Stimulated activated CD8-positive, alpha-beta memory T cell treated with anti-CD3 and anti-CD28 coated beads, Interleukin-12 subunit alpha, Interleukin-12 subunit beta, amount 100 ng/mL, for 24 hours (primary cell): ENCODE measurements around the gene RAB40C.

Source experiments
- DNase-seq: peaks from one replicate; pipeline ENCODE4 v3.0.0-alpha.2; 2020; ENCODE audit errors: extremely low read depth

Gene RAB40C, protein sequence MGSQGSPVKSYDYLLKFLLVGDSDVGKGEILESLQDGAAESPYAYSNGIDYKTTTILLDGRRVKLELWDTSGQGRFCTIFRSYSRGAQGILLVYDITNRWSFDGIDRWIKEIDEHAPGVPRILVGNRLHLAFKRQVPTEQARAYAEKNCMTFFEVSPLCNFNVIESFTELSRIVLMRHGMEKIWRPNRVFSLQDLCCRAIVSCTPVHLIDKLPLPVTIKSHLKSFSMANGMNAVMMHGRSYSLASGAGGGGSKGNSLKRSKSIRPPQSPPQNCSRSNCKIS

DNA sequence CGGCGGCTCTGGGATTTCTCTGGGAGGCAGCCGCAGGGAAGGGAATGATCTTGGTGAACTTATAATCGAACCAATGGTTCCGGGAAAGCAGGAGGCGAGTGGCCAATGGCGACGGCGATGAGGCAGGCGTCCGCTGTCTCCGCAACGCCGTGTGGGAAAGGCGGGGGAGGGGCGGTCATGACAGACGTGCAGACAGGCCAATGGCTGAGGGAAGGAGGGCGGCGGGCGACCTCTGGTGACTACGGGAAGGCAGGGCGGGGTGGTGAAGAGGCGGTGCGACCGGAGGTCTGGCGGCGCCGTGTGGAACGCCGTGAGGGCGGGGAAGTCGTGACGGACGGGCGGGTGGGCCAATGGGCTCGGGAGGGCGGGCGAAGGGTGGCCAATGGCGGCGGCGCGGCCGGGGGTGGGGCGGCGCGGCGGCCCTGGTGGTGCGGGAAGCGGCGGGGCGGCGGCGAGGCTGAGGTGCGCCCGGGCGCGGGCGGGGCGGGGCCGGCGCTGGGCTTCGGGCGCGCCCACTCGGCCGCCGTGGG, at the start of gene RAB40C:
RAB40C (plus strand) TSS at position 409 of the 530 bp plus-strand sequence. CDS start 226 bp downstream, outside the sequence.
- peak; percentile 98 for DNase-seq

DNA sequence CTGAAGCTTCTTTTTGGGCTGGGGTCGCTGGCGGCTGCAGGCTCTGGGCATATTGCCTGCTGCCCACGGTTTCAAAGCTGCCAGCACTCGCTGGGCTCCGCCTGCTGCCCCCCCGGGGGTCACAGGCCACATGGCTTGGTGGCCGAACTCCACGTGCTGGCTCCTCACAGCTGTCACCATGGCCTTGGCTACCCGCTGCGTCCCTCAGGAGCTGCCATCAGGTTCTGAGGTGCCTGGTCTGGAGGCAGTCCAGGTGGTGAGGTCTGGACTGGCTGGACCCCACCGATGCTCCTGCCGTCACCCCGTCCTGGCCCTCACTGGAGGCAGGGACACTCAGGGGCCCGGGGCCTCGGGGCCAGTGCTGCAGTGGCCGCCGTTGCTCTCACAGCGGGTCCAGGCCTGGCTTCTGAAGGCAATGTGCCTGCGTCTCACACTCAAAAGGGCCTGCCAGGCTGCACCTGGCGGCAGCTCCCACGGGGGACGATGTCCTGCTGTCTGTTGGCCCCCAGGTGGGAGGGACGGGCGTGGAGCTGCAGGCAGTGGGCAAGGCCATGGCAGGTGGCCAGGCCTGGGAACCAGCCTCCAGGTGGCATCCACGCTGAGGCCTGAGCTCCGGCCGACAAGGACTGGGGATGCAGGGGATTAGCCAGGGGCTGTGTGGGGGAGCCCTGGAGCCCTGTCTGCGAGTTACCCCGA, 49.1 kb upstream of the RAB40C start:
- no peak for DNase-seq

DNA sequence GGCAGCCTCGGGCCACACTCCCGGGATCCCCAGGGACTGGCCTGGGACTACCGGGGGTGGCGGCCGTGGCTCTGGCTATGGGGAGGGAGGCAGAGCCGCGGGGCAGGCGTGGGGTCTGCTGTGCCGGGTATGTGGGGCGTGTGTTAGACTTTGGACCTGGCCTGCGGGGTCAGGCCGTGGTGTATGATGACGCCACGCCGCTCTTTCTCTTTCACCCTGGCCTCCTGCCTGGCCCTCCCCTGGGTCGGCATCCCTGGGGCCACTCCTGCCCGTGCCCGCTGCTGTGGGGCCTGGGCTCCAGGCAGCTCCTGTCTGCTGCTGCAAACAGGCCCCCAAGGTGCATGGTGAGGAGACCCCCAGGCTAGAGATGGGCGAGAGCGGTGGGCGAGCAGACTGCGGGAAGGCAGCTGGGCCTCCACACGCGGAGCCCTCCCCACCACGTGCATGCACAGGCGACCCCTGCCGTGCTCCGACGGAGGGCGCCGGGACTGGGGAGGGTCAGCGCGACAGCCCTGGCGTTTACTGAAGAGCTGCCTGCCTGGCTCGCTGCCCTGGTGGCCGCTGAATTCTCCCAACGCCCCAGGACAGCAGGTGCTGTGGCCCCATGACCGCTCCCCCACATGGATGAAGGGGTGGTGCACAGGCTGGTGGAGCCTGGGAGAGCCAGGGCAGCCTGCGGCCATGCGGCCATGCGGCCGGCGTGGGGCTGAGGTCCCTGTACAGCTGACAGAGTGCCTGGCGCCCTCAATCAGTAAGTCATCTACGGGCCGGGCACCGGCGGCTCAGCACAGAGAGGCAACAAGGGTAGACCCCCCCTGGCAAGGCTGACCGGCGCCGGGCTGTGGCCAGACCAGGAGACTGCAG, 46.3 kb upstream of the RAB40C start:
- no peak for DNase-seq

DNA sequence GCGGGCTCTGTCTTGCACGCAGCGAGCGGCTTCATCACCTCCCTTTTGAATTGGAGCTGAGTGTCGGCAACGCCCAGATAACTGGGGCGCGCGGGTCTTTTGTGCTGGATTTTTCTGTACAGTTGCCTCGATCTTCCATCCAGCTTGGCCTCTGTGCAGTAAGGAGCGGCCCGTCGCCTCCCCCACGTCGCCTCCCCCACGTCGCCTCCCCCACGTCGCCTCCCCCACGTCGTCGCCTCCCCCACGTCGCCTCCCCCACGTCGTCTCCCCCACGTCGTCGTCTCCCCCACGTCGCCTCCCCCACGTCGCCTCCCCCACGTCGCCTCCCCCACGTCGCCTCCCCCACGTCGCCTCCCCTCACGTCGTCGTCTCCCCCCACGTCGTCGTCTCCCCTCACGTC, 45.3 kb upstream of the RAB40C start:
- DNase-seq = no peak

DNA sequence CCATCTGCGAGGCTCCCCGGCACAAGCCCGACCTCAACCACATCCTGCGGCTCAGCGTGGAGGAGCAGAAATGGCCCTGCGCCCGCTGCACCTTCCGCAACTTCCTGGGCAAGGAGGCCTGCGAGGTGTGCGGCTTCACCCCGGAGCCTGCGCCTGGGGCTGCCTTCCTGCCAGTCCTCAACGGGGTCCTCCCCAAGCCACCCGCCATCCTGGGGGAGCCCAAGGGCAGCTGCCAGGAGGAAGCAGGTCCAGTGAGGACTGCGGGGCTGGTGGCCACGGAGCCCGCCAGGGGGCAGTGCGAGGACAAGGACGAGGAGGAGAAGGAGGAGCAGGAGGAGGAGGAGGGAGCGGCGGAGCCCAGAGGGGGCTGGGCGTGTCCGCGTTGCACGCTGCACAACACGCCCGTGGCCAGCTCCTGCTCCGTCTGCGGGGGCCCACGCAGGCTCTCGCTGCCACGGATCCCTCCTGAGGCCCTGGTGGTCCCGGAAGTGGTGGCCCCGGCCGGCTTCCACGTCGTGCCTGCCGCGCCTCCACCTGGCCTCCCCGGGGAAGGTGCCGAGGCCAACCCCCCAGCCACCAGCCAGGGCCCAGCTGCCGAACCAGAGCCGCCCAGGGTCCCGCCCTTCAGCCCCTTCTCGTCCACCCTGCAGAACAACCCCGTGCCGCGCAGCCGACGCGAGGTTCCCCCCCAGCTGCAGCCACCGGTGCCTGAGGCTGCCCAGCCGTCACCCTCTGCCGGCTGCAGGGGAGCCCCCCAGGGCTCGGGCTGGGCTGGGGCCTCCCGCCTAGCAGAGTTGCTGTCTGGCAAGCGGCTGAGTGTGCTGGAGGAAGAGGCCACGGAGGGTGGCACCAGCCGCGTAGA, 42.7 kb upstream of the RAB40C start:
- no peak for DNase-seq

DNA sequence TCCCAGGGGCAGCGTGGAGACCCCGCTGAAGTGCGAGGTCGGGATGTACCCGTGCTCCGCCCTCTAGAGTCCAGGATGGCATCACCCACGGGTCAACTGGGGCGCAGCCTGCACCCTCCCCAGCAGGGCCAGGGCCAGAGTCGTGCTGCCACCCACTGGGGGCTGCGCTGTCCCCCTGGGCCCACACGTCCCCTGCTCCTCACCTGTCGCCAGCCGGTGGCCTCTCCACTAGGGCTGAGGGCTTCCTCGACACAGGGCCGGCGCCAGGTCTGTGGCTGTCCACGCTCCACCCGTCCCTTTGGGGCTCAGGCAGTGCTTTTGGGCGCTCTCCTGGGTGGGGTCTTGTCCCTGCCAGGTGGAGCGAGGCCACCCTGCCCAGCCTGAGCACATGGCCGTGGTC, 41.3 kb upstream of the RAB40C start:
- DNase-seq = no peak

DNA sequence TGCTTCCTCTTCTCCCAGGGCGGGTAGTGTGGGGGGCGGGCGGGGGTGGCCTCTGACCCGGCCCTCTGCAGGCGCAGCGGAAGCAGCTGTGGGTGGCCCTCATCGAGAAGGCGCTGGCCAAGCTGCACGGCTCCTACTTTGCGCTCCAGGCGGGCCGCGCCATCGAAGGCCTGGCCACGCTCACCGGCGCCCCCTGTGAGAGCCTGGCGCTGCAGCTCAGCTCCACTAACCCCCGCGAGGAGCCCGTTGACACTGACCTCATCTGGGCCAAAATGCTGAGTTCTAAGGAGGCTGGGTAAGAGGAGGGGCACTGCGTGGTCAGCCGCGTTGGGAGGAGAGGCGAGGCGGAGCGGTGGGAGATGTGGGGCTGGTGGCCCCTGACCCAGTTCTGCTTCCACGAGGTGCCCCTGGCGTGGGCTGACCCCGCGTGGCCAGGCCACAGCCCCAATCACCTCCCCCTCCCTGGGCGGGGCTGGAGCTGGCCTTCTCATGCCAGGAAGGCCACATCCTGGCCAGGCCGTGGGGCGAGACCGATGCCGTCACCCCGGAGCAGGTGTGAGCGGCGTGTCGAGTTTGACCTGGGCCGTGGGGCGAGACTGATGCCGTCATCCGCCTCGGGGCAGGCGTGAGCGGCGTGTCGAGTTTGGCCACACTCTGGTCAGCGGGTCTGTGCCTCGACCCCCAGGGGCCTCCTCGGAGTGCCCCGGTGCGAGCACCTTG, 40.2 kb upstream of the RAB40C start:
- DNase-seq = no peak

DNA sequence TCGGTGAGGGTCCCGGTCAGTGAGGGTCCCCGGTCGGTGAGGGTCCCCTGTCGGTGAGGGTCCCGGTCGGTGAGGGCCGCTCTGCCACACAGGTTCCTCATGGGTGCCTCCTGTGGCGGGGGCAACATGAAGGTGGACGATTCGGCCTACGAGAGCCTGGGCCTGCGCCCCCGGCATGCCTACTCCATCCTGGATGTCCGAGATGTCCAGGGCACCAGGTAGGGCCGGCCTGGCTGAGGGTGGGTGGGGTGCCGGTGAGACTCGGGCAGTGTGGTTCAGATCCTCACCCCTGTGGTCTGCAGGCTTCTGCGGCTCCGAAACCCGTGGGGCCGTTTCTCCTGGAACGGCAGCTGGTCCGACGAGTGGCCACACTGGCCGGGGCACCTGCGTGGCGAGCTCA, 38.7 kb upstream of the RAB40C start:
- no peak for DNase-seq

DNA sequence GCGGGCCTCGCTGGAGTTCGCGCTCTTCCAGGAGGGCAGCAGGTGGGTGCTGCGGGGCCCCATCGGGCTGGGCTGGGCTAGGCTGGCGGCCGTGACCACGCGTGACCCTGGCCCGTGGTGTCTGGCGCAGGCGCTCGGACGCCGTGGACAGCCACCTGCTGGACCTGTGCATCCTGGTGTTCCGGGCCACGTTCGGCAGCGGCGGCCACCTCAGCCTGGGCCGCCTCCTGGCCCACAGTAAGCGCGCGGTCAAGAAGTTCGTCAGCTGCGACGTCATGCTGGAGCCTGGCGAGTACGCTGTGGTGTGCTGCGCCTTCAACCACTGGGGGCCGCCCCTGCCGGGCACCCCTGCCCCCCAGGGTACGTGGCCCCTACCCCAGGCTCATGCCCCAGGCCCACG, 37.7 kb upstream of the RAB40C start:
- no peak for DNase-seq

DNA sequence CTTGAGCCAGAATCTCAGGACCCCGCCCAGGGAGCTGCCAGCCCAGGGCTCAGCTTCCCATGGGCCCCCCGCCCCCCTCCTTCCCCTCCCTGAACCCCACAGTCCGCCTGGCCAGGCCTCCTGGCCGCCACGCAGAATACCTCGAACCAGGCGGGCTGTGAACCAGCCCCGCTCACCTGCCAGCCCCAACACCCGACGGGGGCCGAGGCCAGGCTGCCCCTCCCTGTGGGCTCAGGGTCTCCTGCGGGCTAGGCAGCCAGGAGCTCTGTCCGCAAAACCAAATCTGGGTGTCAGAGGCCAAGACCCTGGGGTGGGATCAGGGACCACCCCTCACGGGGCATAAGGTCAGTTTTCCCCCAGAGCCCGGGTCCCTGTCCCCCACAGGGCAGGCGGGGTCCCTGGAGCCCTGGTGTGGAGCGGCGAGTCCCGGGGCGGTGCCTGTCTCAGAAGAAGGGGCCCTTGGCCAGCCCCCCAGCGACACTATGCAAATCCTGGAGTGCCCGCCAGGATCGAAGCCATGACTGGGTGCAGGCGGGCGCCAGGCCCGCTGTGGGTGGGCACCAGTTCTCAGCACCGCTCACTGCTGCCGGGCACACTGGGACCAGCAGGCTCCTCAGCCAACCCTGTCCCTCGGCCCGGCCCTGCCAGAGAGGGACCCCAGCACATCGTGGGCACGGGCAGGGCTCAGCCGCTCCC, 36.1 kb upstream of the RAB40C start:
- no peak for DNase-seq

DNA sequence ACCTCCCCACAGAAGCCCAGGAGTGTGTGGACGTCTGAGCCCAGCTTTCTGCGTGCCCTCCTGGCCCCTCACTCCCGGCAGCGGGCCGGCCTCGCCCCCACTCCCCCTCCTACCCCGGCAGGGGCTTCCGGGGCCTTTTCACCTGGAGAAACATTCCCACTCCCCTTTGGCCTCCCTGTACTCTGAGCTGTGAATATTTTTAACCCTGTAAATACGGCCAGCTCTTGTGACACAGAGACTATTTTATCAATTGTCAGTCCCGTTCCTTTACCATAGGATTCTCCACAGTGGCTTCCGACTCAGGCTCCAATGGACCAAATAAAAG, 35.6 kb upstream of the RAB40C start:
- DNase-seq = no peak

DNA sequence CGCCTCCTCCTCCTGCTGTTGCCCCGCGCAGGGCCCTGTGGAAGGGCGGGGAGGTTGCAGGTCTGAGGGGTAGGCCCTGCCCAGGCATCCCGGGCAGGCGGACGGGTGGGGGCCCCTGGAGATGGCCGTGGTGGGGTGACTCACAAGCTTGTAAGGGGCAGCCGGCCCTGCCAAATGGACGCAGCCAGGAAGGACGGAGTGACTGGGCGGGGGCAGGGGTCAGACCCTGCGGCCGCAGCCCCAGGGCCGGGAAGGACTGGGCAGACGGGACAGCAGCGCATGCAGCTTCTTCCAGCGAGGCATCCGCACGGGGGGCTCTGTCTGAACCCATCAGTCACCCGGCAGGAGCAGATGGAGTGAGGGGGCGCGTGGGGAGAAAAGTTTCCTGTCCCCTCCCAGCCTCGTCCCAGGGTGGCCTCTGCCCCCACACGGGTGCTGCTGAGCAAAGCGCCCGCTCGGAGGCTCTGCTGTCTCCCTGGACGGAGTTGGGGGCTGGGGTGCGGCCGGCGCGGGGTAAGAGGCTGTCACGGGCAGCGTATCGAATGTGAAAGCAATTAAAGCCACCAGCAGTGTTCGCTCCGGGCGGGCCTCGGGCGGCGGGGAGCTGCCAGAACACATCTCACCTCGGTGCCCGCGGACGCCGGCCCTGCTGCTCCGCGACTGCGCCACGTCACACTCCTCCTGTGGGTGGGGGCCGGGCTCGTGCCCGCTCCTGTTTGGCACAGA, 35.1 kb upstream of the RAB40C start:
- no peak for DNase-seq

DNA sequence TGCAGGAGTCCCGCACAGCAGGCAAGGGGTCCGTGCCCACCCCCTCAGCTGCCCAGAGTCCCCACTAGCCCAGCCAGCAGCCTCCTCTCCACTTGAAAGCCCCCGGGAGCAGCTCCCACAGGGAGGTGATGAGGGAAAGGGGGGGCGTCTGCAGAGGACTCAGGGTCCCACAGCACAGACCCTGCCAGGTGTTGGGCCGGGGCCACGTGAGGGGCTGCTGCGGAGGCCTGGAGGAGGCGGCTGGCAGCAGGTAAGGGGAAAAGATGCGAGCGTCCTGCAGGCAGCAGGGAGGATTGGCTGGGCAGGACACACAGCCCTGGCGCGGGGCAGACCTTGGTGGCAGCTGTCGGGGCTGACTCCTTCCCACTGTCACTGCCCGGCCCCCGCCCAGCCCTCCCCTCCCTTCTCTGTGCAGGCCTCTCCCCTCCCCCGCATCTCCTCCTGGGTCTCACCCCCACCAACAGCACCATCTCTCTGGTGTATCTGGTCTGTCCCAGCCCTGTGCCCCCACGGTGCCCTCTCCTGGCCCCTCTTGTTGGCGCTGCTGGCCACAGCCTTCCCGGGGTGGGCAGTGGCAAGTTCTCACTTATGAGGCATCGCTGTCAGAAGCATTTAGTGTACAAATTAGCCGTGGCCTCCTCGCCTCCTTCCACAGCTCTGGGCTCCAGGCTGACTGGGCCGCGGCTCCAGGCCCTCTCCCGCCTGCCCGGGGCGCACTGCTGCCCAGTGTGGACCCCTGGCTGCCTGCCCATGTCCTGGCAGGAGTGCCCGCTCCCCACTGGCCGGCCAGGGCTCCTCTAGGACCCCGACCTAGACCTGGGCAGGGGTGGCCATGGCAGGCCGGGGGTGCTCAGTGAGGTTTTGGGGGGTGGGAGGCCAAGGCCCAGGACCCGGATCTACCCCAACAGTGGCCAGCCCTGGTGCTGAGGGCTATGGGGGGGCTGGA, 34.1 kb upstream of the RAB40C start:
- no peak for DNase-seq

DNA sequence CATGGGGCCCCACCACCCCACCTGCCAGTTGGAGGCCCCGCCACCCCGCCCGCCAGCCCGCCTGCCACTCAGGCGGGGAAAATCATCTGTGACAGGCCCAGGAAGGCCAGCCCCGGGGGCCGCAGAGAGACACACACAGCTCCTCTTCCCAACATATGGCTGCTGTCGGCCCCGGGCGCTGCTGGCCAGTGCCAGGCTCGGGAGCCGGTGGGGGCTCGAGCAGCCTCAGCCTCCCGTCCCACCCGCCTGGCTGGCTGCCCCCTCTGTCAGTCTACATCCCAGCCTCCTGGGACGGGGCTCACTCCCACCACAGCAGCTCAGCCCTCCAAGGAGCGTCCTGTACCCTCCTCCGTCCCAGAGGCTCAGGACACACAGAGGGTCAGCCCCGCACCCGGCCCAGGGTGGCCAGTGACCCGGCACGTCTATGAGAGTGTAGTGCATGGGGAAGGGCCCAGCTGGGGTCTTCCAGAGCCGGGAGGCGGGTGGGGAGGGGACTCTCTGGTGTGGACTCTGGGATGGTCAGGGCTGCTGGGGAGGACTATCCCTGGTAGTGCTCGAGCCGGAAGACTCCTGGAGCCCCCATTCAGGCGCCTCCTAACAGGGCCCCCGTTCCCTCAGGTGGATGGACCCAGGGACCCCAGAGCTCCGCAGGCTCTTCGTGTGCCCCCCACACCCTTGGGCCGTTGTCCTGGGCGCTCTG, 33.2 kb upstream of the RAB40C start:
- DNase-seq = no peak

DNA sequence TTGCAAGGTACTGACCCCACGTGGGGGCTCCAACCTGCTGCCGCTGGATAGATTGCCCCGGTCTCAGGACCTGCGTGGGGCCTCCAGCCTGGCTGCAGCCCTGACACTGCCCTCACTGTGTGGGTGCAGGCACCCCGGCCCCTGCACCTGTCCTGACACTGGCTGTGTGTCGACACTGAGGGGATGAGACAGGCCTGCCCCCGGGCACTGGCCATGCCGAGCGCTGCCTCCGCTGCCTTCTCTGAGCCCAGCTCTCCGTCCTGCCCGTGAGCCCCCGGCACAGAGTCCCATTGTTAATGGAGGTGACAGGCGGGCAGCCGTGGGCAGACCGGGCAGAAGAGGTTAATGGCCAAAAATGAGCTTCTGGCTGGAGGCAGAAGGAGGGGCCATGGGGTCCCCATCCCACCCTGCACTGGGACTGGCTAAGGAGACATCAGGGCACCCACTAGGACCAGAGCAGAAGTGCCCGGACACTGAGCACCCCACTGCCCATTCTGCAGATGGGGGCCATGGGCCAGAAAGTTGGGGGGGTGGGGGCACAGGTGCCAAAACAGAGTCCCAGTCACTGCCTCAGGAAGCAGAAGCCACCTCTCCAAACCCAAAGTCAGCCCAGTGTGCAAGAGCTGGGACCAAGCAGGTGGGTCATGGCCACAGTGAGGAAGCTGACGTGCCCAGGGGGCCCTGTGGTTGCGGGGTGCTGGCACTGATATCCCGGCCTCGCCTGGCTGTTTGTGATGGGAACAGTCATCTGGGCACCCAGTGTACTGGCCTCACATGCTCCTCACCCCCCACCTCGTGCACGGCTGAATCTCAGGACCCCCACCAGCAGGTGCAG, 32.2 kb upstream of the RAB40C start:
- no peak for DNase-seq

DNA sequence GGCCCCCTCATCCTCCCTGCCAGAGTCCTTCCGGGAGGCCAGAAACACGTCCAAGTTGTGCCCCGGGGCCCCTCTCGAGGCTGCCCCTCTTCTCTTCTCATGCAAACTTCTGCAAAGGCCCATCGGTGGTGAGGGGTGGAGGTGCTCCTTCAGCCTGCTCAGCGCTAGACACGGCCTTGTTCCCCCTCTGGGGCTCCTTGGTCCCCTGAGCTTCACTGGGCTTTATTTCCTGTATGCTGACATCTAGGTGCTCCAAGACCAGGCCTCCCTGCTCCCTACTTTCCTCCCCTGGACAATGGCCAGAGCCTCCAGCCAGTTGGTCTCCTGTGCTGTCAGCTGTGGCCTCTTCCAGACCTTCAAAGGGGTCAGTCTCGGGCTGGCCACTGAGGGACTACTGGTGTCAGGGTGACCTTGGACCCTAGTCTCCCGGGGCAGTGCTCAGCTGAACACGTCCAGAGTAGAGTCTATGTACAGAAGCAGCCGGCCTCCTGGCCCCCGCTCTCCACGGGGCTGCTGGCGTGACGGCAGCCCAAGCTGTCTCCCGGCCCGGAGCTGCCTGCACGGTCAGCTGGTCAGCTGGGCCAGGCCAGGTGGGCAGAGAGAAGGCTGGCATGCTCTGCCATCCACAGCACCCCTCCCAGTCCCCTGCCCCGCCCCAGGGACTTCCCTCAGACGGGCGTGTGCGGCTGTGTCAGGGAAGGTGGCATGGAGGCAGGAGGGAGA, 31.4 kb upstream of the RAB40C start:
- no peak for DNase-seq
